A673 (cell line): Measurements from ENCODE around the gene PA2G4. TPM values are rescaled to one million over a fixed set of nuclear protein-coding genes. Genes with fewer than 3 reads are reported as not detected.
A peak's percentile ranks its signal among the peaks of the same experiment; 100 is the strongest.

ENCODE experiments used
- BruUV-seq: library from RNA; stranded (reverse); fragments of 400-500 nt; replicated peaks from 2 replicates; lab custom pipeline; 2021; lab: Mats Ljungman, UMichigan
- CTCF ChIA-PET: fragments of 300-600 bp; sonication (Branson Sonifier 250); formaldehyde crosslinking; loops from one replicate; lab custom pipeline; 2022; ENCODE audit warnings: antibody characterized with exemption; lab: Charles Lee
- POLR2A ChIA-PET: fragments of 300-600 bp; sonication (Branson Sonifier 250); formaldehyde crosslinking; loops from one replicate; lab custom pipeline; 2022; ENCODE audit warnings: antibody characterized with exemption; ENCODE audit not compliant: low non-redundant PET; lab: Charles Lee
- DNase-seq: peaks from one replicate; pipeline ENCODE4 v3.0.0-alpha.2; 2015; ENCODE audit warnings: low spot score
- H3K27ac ChIP-seq: fragments of 200-600 bp; sonication (generic); 2 replicates; pipeline ENCODE4 v1.5.1; 2016; ENCODE audit warnings: mixed run types, low read depth, mild to moderate bottlenecking, mixed read lengths, antibody characterized with exemption, low read length; ENCODE audit not compliant: poor library complexity, severe bottlenecking
- H3K27me3 ChIP-seq: fragments of 200-600 bp; sonication (generic); replicated peaks from 2 replicates; pipeline ENCODE4 v1.6.1; 2017; ENCODE audit warnings: mixed run types, low read depth, mild to moderate bottlenecking, mixed read lengths, antibody characterized with exemption, low read length; ENCODE audit not compliant: insufficient read depth, poor library complexity
- H3K36me3 ChIP-seq: fragments of 200-600 bp; sonication (generic); 2 replicates; pipeline ENCODE4 v1.6.1; 2016; ENCODE audit warnings: mixed run types, mild to moderate bottlenecking, mixed read lengths, antibody characterized with exemption, low read length; ENCODE audit not compliant: insufficient read depth, poor library complexity, severe bottlenecking
- H3K4me1 ChIP-seq: fragments of 200-600 bp; sonication (generic); 2 replicates; pipeline ENCODE4 v1.6.1; 2017; ENCODE audit warnings: mixed run types, mild to moderate bottlenecking, mixed read lengths, antibody characterized with exemption, low read length; ENCODE audit not compliant: insufficient read depth, poor library complexity, severe bottlenecking
- H3K4me3 ChIP-seq: fragments of 200-600 bp; sonication (generic); 2 replicates; pipeline ENCODE4 v1.5.1; 2016; ENCODE audit warnings: low read depth, mixed run types, mild to moderate bottlenecking, mixed read lengths, low read length; ENCODE audit not compliant: poor library complexity, severe bottlenecking
- H3K9me3 ChIP-seq: fragments of 200-600 bp; sonication (generic); 2 replicates; pipeline ENCODE4 v1.6.1; 2016; ENCODE audit warnings: mixed run types, low read depth, mild to moderate bottlenecking, mixed read lengths, antibody characterized with exemption, low read length; ENCODE audit not compliant: poor library complexity, severe bottlenecking
- EZH2 ChIP-seq: fragments of 200-600 bp; sonication (generic); IDR thresholded peaks from 2 replicates; pipeline ENCODE4 v1.6.1; 2017; ENCODE audit warnings: borderline replicate concordance, low read depth, mild to moderate bottlenecking, mixed read lengths, antibody characterized with exemption, low read length; ENCODE audit not compliant: poor library complexity, severe bottlenecking
- intact Hi-C: fragments of 100-400 bp; cut with micrococcal nuclease; formaldehyde crosslinking; loops from one replicate; pipeline ENCODE4 v1.10.0; 2022; ENCODE audit not compliant: unreplicated experiment
- total RNA-seq: library from RNA; stranded (reverse); gene quantifications from 2 replicates; pipeline ENCODE4 v1.2.3, GENCODE V29; 2021
- TF ChIP-seq, protein P1 (sequence below): fragments of 300-800, 200-600 bp; sonication (generic); conservative IDR thresholded peaks from 2 replicates; pipeline ENCODE4 v1.5.1; 2017; ENCODE audit warnings: low read depth, mild to moderate bottlenecking, antibody characterized with exemption, low read length, moderate library complexity, mixed read lengths

Gene PA2G4
- total RNA-seq, 1 experiment from 2014 or later = 327 TPM

DNA sequence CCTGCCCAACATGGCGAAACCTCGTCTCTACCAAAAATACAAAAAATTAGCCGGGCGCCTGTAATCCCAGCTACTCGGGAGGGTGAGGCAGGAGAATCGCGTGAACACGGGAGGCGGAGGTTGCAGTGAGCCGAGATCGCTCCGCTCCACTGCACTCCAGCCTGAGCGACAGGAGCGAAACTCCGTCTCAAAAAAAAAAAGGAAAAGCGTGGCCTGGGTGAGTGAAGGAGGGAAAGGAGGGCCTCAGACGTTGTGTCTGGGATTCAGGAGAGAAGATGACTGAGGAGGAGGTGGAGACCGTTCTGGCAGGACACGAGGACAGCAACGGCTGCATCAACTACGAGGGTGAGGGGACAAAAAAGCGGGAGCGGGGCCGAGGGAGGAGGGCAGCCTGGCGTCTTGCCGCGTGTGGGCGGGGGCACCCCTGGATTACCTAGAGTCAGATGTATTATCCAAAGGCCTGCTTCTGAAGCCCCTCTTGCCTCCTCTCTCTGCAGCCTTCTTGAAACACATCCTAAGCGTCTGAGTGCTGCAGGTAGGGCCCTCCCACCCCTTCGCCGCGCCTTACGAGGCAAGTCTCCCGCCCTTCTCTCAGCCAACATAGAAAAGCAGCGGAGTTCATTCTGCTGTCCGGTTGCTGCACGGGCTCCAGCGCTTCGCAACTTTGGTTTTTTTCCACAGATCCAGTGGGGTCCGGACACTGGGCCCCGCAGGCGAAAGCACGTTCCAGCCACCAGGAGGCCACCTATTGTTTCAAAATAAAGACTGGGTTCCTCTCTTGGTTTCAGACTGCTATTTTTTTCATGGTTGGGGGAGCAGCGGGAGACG lies 53.1 kb downstream of the PA2G4 start:
- TF ChIP-seq, protein P1, sequence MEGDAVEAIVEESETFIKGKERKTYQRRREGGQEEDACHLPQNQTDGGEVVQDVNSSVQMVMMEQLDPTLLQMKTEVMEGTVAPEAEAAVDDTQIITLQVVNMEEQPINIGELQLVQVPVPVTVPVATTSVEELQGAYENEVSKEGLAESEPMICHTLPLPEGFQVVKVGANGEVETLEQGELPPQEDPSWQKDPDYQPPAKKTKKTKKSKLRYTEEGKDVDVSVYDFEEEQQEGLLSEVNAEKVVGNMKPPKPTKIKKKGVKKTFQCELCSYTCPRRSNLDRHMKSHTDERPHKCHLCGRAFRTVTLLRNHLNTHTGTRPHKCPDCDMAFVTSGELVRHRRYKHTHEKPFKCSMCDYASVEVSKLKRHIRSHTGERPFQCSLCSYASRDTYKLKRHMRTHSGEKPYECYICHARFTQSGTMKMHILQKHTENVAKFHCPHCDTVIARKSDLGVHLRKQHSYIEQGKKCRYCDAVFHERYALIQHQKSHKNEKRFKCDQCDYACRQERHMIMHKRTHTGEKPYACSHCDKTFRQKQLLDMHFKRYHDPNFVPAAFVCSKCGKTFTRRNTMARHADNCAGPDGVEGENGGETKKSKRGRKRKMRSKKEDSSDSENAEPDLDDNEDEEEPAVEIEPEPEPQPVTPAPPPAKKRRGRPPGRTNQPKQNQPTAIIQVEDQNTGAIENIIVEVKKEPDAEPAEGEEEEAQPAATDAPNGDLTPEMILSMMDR = peak; percentile 45
- no peak for TF ChIP-seq EZH2
- TSS peak; percentile 51 for BruUV-seq
- CTCF ChIA-PET = interaction anchor here (0.7 kb wide), 1 partner anchor 116 kb away, joined by 5 read pairs; no protein-coding TSS in a partner anchor

DNA sequence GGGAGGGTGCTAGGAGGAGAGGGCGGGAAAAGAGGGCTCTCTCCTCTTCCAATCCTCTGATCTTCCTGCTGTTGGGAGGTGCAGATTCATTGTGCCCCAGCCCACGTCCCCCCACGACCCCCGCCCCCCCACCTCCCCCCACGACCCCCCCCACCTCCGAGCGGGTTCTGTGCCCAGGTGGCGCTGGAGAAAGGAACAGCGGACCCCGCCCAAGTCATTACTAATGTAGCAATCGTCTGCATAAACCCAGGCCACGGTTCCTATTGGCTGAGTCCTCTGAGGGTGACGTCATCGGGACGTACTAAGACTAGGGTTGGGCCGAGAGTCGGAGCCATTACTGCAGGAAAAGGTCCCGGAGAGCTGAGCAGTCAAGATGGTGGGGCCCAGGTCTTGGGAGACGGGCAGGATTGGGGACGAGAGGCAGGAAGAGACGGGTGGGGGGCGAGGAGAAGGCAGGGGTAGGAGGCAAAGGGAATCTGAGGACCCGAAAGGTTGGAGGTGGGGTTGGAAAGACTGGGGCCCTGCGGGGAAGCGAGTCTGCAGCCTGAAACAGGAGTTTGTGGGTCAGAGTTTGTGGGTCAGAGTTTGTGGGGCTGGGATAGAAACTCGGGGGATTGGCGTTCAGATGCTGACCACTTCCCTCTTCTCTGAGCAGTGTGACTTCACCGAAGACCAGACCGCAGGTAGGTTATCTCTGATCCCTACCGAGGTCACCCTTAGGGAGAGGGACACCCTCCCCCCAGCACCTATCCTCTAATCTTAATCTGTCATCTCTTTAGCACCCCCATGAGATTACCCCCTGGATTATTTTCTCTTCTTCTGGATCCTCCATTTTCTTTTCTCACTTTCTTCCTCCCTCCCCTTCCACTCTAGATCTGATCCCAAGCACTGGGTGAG lies 53.9 kb downstream of the PA2G4 start, which contains the start of gene MYL6:
Gene MYL6, plus strand, starts transcription at position 331 of the 897 bp plus-strand sequence. Its CDS starts 43 bp downstream, at position 374.
- TF ChIP-seq EZH2 = no peak
- TF ChIP-seq, protein P1 = no peak
- no peaks in the 10 kb centered on the region for H3K9me3 ChIP-seq
- H3K27ac ChIP-seq = peak within 1 kb of the TSS; percentile 95
- no TSS peak for BruUV-seq
- intact Hi-C loops = no loop called here
- H3K27me3 ChIP-seq = no peaks in the 10 kb centered on the region
- ChIA-PET CTCF (interaction anchor here (0.6 to 1.1 kb wide), 2 partner anchors 31 to 163 kb away, joined by 3 to 6 read pairs; partner anchors contain the start of gene SMARCC2), POLR2A (no interaction called here)
- DNase-seq = peak; percentile 99
- peak within 1 kb of the TSS; percentile 78 for H3K4me3 ChIP-seq
- peaks cover 37% of the 10 kb centered on the region for H3K36me3 ChIP-seq
- H3K4me1 ChIP-seq = peaks cover 35% of the 10 kb centered on the region

More for the DNA sequence above, 53.1 kb downstream of the PA2G4 start:
- peak; percentile 87 for DNase-seq
- Histone ChIP-seq H3K4me3 (peak overlapping the region; percentile 78), H3K9me3 (no peaks in the 10 kb centered on the region), H3K36me3 (peaks cover 32% of the 10 kb centered on the region), H3K27me3 (no peaks in the 10 kb centered on the region), H3K27ac (peak overlapping the region; percentile 95), H3K4me1 (peaks cover 30% of the 10 kb centered on the region)
- intact Hi-C loops = loop anchor here (1.0 to 2.0 kb wide), 2 partner anchors 29 to 114 kb away; partner anchors contain the start of gene ESYT1
- POLR2A ChIA-PET = interaction anchor here (0.7 kb wide), 1 partner anchor 28 kb away, joined by 5 read pairs; no protein-coding TSS in a partner anchor

DNA sequence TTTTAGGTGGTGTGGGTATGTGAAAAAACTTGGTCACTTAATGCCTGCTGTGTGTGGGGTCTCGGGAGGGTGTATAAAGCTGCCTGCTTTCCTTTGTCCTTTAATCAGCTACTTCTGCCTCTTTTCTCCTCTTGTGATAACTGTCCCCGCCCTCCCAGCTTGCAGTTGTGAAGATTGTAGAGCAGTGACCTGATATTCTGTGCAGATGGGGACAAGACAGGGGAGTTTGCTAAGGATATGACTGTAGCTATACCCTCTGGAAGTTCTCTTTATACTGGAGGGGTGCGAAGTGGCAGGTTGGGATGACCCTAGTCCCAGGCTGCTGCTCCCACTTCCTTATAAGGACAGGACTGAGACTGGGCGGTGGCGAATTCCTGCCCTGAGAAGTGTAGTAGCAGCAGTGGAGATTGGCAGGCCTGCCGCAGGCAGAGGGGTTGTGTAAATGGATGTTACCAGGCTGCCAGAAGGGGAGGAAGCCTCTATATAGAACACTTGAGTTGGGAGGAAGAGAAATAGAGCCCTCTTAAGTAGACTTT lies 54.6 kb downstream of the PA2G4 start:
- DNase-seq = peak; percentile 53
- POLR2A ChIA-PET = no interaction called here
- peaks cover 30% of the 10 kb centered on the region for H3K4me1 ChIP-seq
- CTCF ChIA-PET = interaction anchor here (1.1 kb wide), 1 partner anchor 30 kb away, joined by 3 read pairs; the partner anchor contains the start of gene SMARCC2
- H3K27ac ChIP-seq = peak overlapping the region; percentile 95
- H3K9me3 ChIP-seq = no peaks in the 10 kb centered on the region
- TSS peak; percentile 64 for BruUV-seq
- H3K36me3 ChIP-seq = peaks cover 44% of the 10 kb centered on the region
- TF ChIP-seq, protein P1 = no peak
- TF ChIP-seq EZH2 = no peak
- intact Hi-C loops = no loop called here
- H3K4me3 ChIP-seq = peak overlapping the region; percentile 78
- no peaks in the 10 kb centered on the region for H3K27me3 ChIP-seq
